RWPE2 (cell line): ENCODE measurements around the gene AHNAK2.

Experiments used
- ATAC-seq: fragments of 200-7000 bp; cut with Tn5 transposase; 3 replicates; pipeline ENCODE4 v1.9.1; 2021; ENCODE audit warnings: low read depth
- DNase-seq: peaks from one replicate; pipeline ENCODE4 v3.0.0-alpha.2; 2020; ENCODE audit warnings: low spot score
- H3K27ac ChIP-seq: fragments of 450-650 bp; 2 replicates; pipeline ENCODE4 v1.5.1; 2017; ENCODE audit warnings: mild to moderate bottlenecking; ENCODE audit not compliant: poor library complexity, severe bottlenecking
- H3K27me3 ChIP-seq: fragments of 250-450 bp; sonication (Bioruptor Pico); 2 replicates; pipeline ENCODE4 v1.5.1; 2021; ENCODE audit warnings: mild to moderate bottlenecking, moderate library complexity; ENCODE audit not compliant: insufficient read depth, poor library complexity, severe bottlenecking
- H3K36me3 ChIP-seq: fragments of 250-450 bp; sonication (Bioruptor Pico); 2 replicates; pipeline ENCODE4 v1.5.1; 2020; ENCODE audit warnings: low read depth, mild to moderate bottlenecking, moderate library complexity
- H3K4me1 ChIP-seq: fragments of 250-450 bp; sonication (Bioruptor Pico); 2 replicates; pipeline ENCODE4 v1.5.1; 2021; ENCODE audit warnings: mild to moderate bottlenecking, moderate library complexity; ENCODE audit not compliant: insufficient read depth, poor library complexity, severe bottlenecking
- H3K4me3 ChIP-seq: fragments of 250-450 bp; sonication (Bioruptor Pico); 2 replicates; pipeline ENCODE4 v1.5.1; 2021; ENCODE audit warnings: mild to moderate bottlenecking, moderate library complexity; ENCODE audit not compliant: severe bottlenecking
- H3K9me3 ChIP-seq: fragments of 250-450 bp; sonication (Bioruptor Pico); 2 replicates; pipeline ENCODE4 v1.5.1; 2021; ENCODE audit warnings: mild to moderate bottlenecking, moderate library complexity; ENCODE audit not compliant: severe bottlenecking
- TF ChIP-seq, protein P1 (sequence below): fragments of 450-650 bp; IDR thresholded peaks from one replicate; pipeline ENCODE4 v1.5.1; 2017; ENCODE audit warnings: mild to moderate bottlenecking, moderate library complexity; ENCODE audit not compliant: poor library complexity, severe bottlenecking

Gene AHNAK2

DNA sequence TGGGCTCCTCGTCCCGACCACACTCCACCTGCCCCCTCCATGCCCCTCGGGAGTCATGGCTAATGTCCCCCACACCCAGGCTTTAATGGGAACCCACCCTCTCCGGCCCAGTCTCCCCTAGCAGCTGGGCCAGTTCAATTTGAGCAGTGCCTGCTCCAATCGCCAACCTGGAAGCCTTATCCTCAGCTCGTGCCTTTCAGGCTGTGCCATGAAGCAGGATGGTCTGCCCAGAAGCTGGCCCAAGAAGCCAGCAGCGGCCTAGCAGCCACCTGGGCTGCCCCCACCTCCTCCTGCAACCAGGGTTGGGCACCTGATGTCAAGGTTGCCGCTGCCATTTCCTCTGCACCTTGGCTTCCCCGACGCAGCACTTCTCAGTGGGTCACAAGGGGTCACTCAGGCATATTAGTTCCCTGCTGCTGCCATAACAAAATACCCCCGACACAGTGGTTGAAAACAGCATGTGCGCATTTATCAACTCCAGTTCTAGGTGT, 5.1 kb upstream of the AHNAK2 start:
- H3K4me3 ChIP-seq, result no peak overlapping the region
- no peaks in the 10 kb centered on the region for H3K27me3 ChIP-seq
- H3K36me3 ChIP-seq, result no peaks in the 10 kb centered on the region
- TF ChIP-seq, protein P1, sequence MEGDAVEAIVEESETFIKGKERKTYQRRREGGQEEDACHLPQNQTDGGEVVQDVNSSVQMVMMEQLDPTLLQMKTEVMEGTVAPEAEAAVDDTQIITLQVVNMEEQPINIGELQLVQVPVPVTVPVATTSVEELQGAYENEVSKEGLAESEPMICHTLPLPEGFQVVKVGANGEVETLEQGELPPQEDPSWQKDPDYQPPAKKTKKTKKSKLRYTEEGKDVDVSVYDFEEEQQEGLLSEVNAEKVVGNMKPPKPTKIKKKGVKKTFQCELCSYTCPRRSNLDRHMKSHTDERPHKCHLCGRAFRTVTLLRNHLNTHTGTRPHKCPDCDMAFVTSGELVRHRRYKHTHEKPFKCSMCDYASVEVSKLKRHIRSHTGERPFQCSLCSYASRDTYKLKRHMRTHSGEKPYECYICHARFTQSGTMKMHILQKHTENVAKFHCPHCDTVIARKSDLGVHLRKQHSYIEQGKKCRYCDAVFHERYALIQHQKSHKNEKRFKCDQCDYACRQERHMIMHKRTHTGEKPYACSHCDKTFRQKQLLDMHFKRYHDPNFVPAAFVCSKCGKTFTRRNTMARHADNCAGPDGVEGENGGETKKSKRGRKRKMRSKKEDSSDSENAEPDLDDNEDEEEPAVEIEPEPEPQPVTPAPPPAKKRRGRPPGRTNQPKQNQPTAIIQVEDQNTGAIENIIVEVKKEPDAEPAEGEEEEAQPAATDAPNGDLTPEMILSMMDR, result no peak
- H3K27ac ChIP-seq, result no peak overlapping the region
- no peaks in the 10 kb centered on the region for H3K9me3 ChIP-seq
- ATAC-seq (no peak), DNase-seq (peak; percentile 61)
- peaks cover 12% of the 10 kb centered on the region for H3K4me1 ChIP-seq

DNA sequence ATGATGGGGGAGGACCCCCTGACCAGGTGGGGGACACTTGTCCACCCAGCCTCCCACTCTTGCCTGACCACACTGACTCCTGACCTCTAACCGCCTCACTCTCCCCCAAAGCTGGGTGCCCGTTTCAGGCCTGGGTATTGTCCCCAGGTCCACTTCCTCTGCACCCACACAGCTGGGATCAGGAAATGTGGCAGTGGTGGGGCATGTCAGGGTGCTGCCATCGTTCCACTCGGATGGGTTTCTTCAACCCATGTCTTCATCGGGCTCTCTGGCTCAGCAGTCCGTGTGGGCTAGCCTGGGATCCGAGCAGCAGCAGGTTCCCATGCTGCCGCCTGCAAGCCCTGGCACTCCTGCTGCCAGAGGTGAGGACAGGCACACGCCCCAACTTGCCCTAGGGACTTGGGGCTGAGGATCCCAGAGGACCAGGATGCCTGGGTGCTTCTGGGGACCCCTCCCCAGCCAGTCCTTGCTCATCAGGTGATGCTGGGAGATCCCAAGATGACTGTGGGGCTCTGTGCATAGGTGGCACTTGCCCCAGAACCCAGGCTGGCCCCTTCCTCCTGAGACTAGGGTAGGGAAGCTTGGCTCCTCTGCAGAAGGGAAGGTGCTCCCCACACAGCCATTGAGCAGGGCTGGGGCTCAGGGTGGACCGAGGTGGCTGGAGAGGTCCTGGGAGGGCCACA, 4.5 kb upstream of the AHNAK2 start:
- H3K4me1 ChIP-seq, result peaks cover 12% of the 10 kb centered on the region
- TF ChIP-seq, protein P1, result no peak
- H3K27me3 ChIP-seq, result no peaks in the 10 kb centered on the region
- no peaks in the 10 kb centered on the region for H3K9me3 ChIP-seq
- ATAC-seq, result no peak
- peak; percentile 62 for DNase-seq
- H3K27ac ChIP-seq, result no peak overlapping the region
- no peak overlapping the region for H3K4me3 ChIP-seq
- no peaks in the 10 kb centered on the region for H3K36me3 ChIP-seq

DNA sequence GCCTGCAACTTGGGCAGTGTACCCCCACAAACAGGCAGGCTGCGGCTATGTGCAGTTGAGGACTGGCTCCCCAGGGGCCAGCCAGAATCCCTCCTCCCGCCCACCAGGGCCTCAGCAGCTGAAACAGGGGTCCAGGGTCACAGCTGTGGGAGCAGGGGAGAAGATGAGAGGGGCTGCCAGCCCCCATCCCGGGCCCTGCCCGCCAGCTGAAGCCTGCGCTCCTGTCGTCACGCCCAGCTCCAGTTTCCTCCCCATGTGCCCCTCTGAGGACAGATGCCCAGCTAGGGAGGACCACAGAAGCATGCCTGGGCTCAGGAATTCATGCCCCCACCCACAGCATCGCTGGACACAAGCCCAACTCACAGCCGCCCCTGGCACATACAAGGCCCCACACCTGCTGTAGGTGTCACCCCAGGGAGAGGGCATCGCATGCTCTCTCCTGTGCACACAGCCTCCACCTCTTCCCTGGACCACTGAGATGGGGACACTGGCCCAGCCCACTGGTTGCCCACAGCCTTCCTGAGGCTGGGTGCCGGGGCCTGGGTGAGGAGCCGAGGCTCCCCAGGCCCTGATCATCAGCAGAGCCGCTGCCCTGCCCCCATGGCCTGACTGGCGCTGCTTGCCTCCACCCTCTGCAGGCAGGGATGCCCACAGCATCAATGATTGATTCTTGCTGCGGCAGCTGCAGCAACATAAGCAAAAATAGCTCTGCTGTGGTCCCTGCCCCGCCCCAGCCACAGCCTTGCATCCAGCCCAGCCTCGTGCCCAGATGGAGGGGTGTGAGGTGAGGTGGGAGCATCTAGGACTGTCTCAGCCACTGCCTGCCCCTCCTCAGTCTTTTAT, 3.7 kb upstream of the AHNAK2 start:
- TF ChIP-seq, protein P1, result no peak
- peak; percentile 58 for DNase-seq
- Histone ChIP-seq H3K4me3 (no peak overlapping the region), H3K27me3 (no peaks in the 10 kb centered on the region), H3K36me3 (no peaks in the 10 kb centered on the region), H3K27ac (no peak overlapping the region), H3K9me3 (no peaks in the 10 kb centered on the region), H3K4me1 (peaks cover 13% of the 10 kb centered on the region)
- ATAC-seq, result no peak

DNA sequence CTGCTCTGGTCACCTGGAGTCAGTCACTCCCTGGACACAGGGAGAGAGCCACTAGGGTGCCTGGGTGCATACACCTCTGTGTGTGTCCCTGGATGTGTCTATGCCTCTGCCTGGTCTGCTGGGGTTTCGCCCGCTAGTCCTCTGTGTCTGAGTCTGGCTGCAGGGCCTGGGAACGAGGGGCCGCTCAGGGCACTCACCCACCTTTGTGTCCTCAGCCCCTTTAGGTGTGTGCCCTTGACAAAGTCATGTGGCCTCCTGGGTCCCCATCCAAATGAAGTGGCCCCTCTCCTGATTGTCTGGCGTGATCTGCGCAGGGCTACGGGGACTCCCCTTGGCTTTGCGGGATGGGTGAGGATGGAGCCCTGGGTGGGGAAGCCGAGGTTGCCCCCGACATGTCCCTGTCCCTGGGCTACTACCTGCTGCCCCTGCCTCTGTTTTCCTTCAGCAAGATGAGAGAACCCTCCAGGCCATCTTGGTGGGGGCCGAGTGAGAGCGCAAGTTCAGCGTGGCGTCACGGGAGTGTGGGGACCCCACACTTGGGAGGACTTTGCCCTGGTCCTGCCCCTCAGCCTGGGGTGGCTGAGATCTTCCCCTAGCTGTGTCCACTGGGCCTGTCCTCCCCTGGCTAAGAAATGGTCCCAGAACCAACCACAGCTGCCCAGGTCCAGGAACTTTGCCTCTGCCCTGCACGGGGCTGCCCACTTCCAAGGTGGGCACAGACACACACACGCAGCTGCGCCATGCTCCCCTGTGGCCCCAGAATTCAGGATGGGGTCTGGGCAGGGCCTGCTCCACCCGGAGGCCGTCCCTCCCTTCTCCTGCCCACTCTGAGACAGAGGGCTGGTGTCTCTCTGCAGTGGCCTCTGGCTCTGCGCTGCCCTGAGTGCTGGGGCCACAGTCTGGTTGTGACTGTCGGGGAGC, 2.7 kb upstream of the AHNAK2 start:
- Histone ChIP-seq H3K4me3 (no peak overlapping the region), H3K27me3 (no peaks in the 10 kb centered on the region), H3K4me1 (peaks cover 16% of the 10 kb centered on the region), H3K9me3 (no peaks in the 10 kb centered on the region), H3K27ac (peak overlapping the region; percentile 23), H3K36me3 (no peaks in the 10 kb centered on the region)
- ATAC-seq (no peak), DNase-seq (peak; percentile 66)
- TF ChIP-seq, protein P1, result no peak
